WERI-Rb-1 (cell line): ENCODE measurements around the gene CEACAM21.
"Not testable (repeated sequence)": the region's sequence is repeated elsewhere in the genome, so short reads cannot be mapped to it uniquely, and the experiment has no call there.

ENCODE experiments used
- DNase-seq: peaks from one replicate; pipeline ENCODE4 v3.0.0-alpha.2; 2020
- H3K27ac ChIP-seq: fragments of 250-450 bp; sonication (Bioruptor Pico); 2 replicates; pipeline ENCODE4 v1.5.1; 2020; ENCODE audit warnings: mild to moderate bottlenecking, moderate library complexity
- H3K27me3 ChIP-seq: fragments of 250-450 bp; sonication (Bioruptor Pico); 2 replicates; pipeline ENCODE4 v1.5.1; 2021; ENCODE audit warnings: mild to moderate bottlenecking, low read depth, moderate library complexity; ENCODE audit not compliant: insufficient read depth, severe bottlenecking
- H3K36me3 ChIP-seq: fragments of 250-450 bp; sonication (Bioruptor Pico); 2 replicates; pipeline ENCODE4 v1.5.1; 2020; ENCODE audit warnings: mild to moderate bottlenecking, moderate library complexity
- H3K4me3 ChIP-seq: 2 replicates; pipeline ENCODE4 v1.5.1; 2011; ENCODE audit warnings: low read depth, mild to moderate bottlenecking, control low read depth, low read length
- H3K9me3 ChIP-seq: fragments of 250-450 bp; sonication (Bioruptor Pico); 2 replicates; pipeline ENCODE4 v1.5.1; 2021; ENCODE audit warnings: mild to moderate bottlenecking, moderate library complexity; ENCODE audit not compliant: severe bottlenecking
- CTCF ChIP-seq: IDR thresholded peaks from 2 replicates; pipeline ENCODE4 v1.5.1; 2011; ENCODE audit warnings: low read depth, mild to moderate bottlenecking, control low read depth, inconsistent platforms, low read length

The CEACAM21 gene

GRCh38 chr19:41570179-41570578 is 5.8 kb upstream of the CEACAM21 start:
- H3K9me3 ChIP-seq, result no peaks in the 10 kb centered on the region
- no peak for DNase-seq
- no peaks in the 10 kb centered on the region for H3K36me3 ChIP-seq
- H3K27me3 ChIP-seq, result peaks cover 74% of the 10 kb centered on the region
- 0 out of 2 replicates have a peak, but pooled peaks have one; percentile 4 for TF ChIP-seq CTCF
- no peak overlapping the region for H3K27ac ChIP-seq
- no peak overlapping the region for H3K4me3 ChIP-seq

GRCh38 chr19:41570639-41571112 is 5.3 kb upstream of the CEACAM21 start:
- H3K27me3 ChIP-seq, result peaks cover 73% of the 10 kb centered on the region
- H3K9me3 ChIP-seq, result no peaks in the 10 kb centered on the region
- peak; percentile 79 for DNase-seq
- H3K36me3 ChIP-seq, result no peaks in the 10 kb centered on the region
- peak; percentile 80 for TF ChIP-seq CTCF
- no peak overlapping the region for H3K27ac ChIP-seq
- H3K4me3 ChIP-seq, result no peak overlapping the region

GRCh38 chr19:41577144-41577830 is 1.3 kb downstream of the CEACAM21 start:
- Histone ChIP-seq H3K4me3 (no peak overlapping the region), H3K27me3 (peaks cover 73% of the 10 kb centered on the region), H3K36me3 (no peaks in the 10 kb centered on the region), H3K27ac (no peak overlapping the region), H3K9me3 (peaks cover 20% of the 10 kb centered on the region)
- TF ChIP-seq CTCF, result no peak
- no peak for DNase-seq

- Histone ChIP-seq H3K27me3 (peaks cover 68% of the 10 kb centered on the region), H3K9me3 (peaks cover 25% of the 10 kb centered on the region), H3K36me3 (no peaks in the 10 kb centered on the region), H3K27ac (no peak overlapping the region), H3K4me3 (no peak overlapping the region)
- no peak for DNase-seq
- no peak for TF ChIP-seq CTCF
Observed at GRCh38 chr19:41577833-41578232, 1.9 kb downstream of the CEACAM21 start.

GRCh38 chr19:41578886-41579285 is 2.9 kb downstream of the CEACAM21 start:
- peaks cover 33% of the 10 kb centered on the region for H3K9me3 ChIP-seq
- TF ChIP-seq CTCF, result no peak
- no peak overlapping the region for H3K27ac ChIP-seq
- no peak for DNase-seq
- H3K4me3 ChIP-seq, result no peak overlapping the region
- peaks cover 73% of the 10 kb centered on the region for H3K27me3 ChIP-seq
- H3K36me3 ChIP-seq, result no peaks in the 10 kb centered on the region

GRCh38 chr19:41581068-41581467 is 5.1 kb downstream of the CEACAM21 start:
- not testable (repeated sequence) for H3K27ac ChIP-seq, DNase-seq, H3K4me3 ChIP-seq, H3K36me3 ChIP-seq
- peaks cover 33% of the 10 kb centered on the region for H3K9me3 ChIP-seq
- peaks cover 76% of the 10 kb centered on the region for H3K27me3 ChIP-seq

- not testable (repeated sequence) for DNase-seq, H3K4me3 ChIP-seq, H3K36me3 ChIP-seq, H3K27ac ChIP-seq
- peaks cover 33% of the 10 kb centered on the region for H3K9me3 ChIP-seq
- H3K27me3 ChIP-seq, result peaks cover 75% of the 10 kb centered on the region
Observed at GRCh38 chr19:41582577-41583182, 6.7 kb downstream of the CEACAM21 start.
